Type B pancreatic cell (in vitro differentiated cells): Measurements from ENCODE around the gene SGCB. TPM values are rescaled to one million over a fixed set of nuclear protein-coding genes. Genes with fewer than 3 reads are reported as not detected.

ENCODE experiments used
- DNase-seq: peaks from one replicate; pipeline ENCODE4 v3.0.0; 2021; ENCODE audit warnings: mixed read lengths; ENCODE audit not compliant: unreplicated experiment; ENCODE audit errors: extremely low spot score
- H3K27ac Mint-ChIP-seq: 2 replicates; pipeline ENCODE4 v1.8.0; 2021; ENCODE audit warnings: mild to moderate bottlenecking, mixed read lengths
- H3K27me3 Mint-ChIP-seq: 2 replicates; pipeline ENCODE4 v1.8.0; 2021; ENCODE audit warnings: mixed read lengths
- H3K36me3 Mint-ChIP-seq: 2 replicates; pipeline ENCODE4 v1.8.0; 2021; ENCODE audit warnings: mixed read lengths
- H3K4me1 Mint-ChIP-seq: one replicate; pipeline ENCODE4 v1.8.0; 2021; ENCODE audit warnings: mixed read lengths; ENCODE audit not compliant: unreplicated experiment
- H3K4me3 Mint-ChIP-seq: 2 replicates; pipeline ENCODE4 v1.8.0; 2021; ENCODE audit warnings: mild to moderate bottlenecking, mixed read lengths
- H3K9me3 Mint-ChIP-seq: 2 replicates; pipeline ENCODE4 v1.8.0; 2021; ENCODE audit warnings: mixed read lengths
- CTCF ChIP-seq: fragments of 200-600 bp; sonication (generic); conservative IDR thresholded peaks from 2 replicates; pipeline ENCODE4 v1.5.0; 2021; ENCODE audit warnings: antibody characterized with exemption, mild to moderate bottlenecking
- total RNA-seq: library from RNA; stranded (reverse); gene quantifications from 2 replicates; pipeline ENCODE4 v1.2.1, GENCODE V29; 2021; ENCODE audit warnings: low replicate concordance

SGCB gene
- total RNA-seq, 1 donor from 2014 or later: 39.1 TPM

GRCh38 chr4:52054254-52054653 is 16.2 kb upstream of the SGCB start:
- DNase-seq: no peak
- H3K4me1 Mint-ChIP-seq: peaks cover 20% of the 10 kb centered on the region
- no peak overlapping the region for H3K4me3 Mint-ChIP-seq
- TF ChIP-seq CTCF: no peak
- peaks cover 14% of the 10 kb centered on the region for H3K27me3 Mint-ChIP-seq
- H3K27ac Mint-ChIP-seq: no peak overlapping the region
- H3K36me3 Mint-ChIP-seq: peaks cover 5% of the 10 kb centered on the region
- no peaks in the 10 kb centered on the region for H3K9me3 Mint-ChIP-seq

GRCh38 chr4:52052475-52052780 is 14.3 kb upstream of the SGCB start:
- TF ChIP-seq CTCF: no peak
- Mint-ChIP-seq H3K9me3 (no peaks in the 10 kb centered on the region), H3K4me3 (peak overlapping the region; percentile 95), H3K36me3 (peaks cover 5% of the 10 kb centered on the region), H3K27ac (peak overlapping the region; percentile 97), H3K4me1 (peaks cover 20% of the 10 kb centered on the region), H3K27me3 (peaks cover 20% of the 10 kb centered on the region)
- DNase-seq: no peak

GRCh38 chr4:52051615-52052474 is 13.7 kb upstream of the SGCB start:
- Mint-ChIP-seq H3K4me1 (peaks cover 20% of the 10 kb centered on the region), H3K9me3 (no peaks in the 10 kb centered on the region), H3K4me3 (peak overlapping the region; percentile 95), H3K27me3 (peaks cover 20% of the 10 kb centered on the region), H3K36me3 (peaks cover 5% of the 10 kb centered on the region), H3K27ac (peak overlapping the region; percentile 97)
- no peak for TF ChIP-seq CTCF
- DNase-seq: peak; percentile 83

- DNase-seq: no peak
- Mint-ChIP-seq H3K4me3 (peak within 1 kb of the TSS; percentile 95), H3K27me3 (peaks cover 20% of the 10 kb centered on the region), H3K27ac (peak within 1 kb of the TSS; percentile 97), H3K9me3 (no peaks in the 10 kb centered on the region), H3K4me1 (peaks cover 20% of the 10 kb centered on the region), H3K36me3 (peaks cover 5% of the 10 kb centered on the region)
- TF ChIP-seq CTCF: no peak
Measured at GRCh38 chr4:52051213-52051614, 13.1 kb upstream of the SGCB start, which contains the start of gene SPATA18. Gene SPATA18, plus strand, starts transcription at chr4:52051304. Its CDS starts 401 bp downstream, at chr4:52051705.

- H3K4me3 Mint-ChIP-seq: no peak overlapping the region
- H3K27ac Mint-ChIP-seq: no peak overlapping the region
- peaks cover 20% of the 10 kb centered on the region for H3K27me3 Mint-ChIP-seq
- no peaks in the 10 kb centered on the region for H3K9me3 Mint-ChIP-seq
- no peak for DNase-seq
- peaks cover 5% of the 10 kb centered on the region for H3K36me3 Mint-ChIP-seq
- H3K4me1 Mint-ChIP-seq: peaks cover 20% of the 10 kb centered on the region
- no peak for TF ChIP-seq CTCF
Measured at GRCh38 chr4:52049266-52049665, 11.2 kb upstream of the SGCB start.
